Neural cell (in vitro differentiated cells): ENCODE results near the gene G6PC3.

Source experiments
- CTCF ChIP-seq: fragments of 450-650 bp; IDR thresholded peaks from 2 replicates; pipeline ENCODE4 v1.5.1; 2014; ENCODE audit warnings: antibody characterized with exemption, mild to moderate bottlenecking, moderate library complexity; ENCODE audit not compliant: poor library complexity, severe bottlenecking
- EZH2 ChIP-seq: fragments of 200-600, 300-800 bp; shearing (Covaris generic), sonication (generic); IDR thresholded peaks from 2 replicates; pipeline ENCODE4 v1.6.1; 2014; ENCODE audit warnings: antibody characterized with exemption, low read length, borderline replicate concordance, mild to moderate bottlenecking; ENCODE audit not compliant: insufficient read depth, poor library complexity, severe bottlenecking
- POLR2AphosphoS5 ChIP-seq: IDR thresholded peaks from 2 replicates; pipeline ENCODE4 v1.6.1; 2012
- SMC3 ChIP-seq: fragments of 450-650 bp; conservative IDR thresholded peaks from 2 replicates; pipeline ENCODE4 v1.6.1; 2014; ENCODE audit warnings: antibody characterized with exemption, mild to moderate bottlenecking, moderate library complexity; ENCODE audit not compliant: poor library complexity
- TAF1 ChIP-seq: IDR thresholded peaks from 2 replicates; pipeline ENCODE4 v1.6.1; 2012; ENCODE audit warnings: low read depth

GRCh38 chr17:44062871-44063270 lies 7.7 kb upstream of the G6PC3 start:
- TF ChIP-seq CTCF: no peak
- no peak for TF ChIP-seq EZH2
- no peak for TF ChIP-seq TAF1
- no peak for TF ChIP-seq SMC3
- TF ChIP-seq POLR2AphosphoS5: no peak
